Astrocyte of the hippocampus (primary cell): Measurements from ENCODE around the gene NECAP2.
"Not testable (repeated sequence)": the region's sequence is repeated elsewhere in the genome, so short reads cannot be mapped to it uniquely, and the experiment has no call there.

Source experiments
- DNase-seq: peaks from one replicate; pipeline ENCODE4 v3.0.0; 2011; ENCODE audit warnings: low read depth, low spot score

The NECAP2 gene

DNA sequence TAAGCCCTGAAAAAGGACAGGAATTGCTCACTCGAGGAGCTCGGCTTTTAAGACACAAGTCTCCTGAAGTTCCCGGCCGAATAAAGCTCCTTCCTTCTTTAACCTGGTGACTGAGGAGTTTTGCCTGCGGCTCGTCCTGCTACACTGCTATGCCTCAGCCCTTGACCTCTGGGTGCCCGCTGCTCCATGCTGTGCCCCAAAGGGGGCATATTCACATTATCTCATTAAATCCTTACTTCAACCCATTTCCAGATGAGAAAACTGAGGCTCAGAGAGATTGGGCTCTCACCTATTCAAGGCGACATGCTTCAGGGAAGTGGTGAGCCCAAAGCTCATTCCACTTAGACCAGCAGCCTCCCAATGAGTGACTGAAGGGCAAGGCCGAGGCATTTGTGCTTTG lies 53.2 kb downstream of the NECAP2 start:
- DNase-seq = not testable (repeated sequence)

- not testable (repeated sequence) for DNase-seq
These were observed 57.0 kb downstream of the NECAP2 start for GRCh38 chr1:16497474-16497904.

GRCh38 chr1:16498047-16498446 lies 57.5 kb downstream of the NECAP2 start:
- DNase-seq = not testable (repeated sequence)

- DNase-seq = peak; percentile 97
These were observed 58.3 kb downstream of the NECAP2 start for GRCh38 chr1:16498573-16499413.

DNA sequence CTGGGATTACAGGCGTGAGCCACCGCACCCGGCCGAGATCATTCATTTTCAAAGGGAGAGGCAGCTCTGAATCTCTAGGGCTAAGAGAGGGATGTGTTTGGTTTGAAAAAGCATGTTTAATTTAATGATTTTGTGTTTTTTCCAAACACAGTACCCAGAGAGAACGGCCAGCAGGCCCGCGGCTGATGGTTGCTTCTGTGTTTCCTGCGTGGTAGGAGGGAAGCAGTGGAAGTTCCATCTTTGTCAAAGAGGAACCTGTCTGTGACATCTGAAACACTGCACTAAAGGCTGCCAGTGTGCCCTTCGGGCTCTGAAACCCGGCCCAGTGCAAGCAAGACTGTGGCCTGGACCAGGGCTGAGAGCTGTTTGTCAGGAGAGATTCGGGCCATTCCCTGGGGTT lies 59.9 kb downstream of the NECAP2 start:
- not testable (repeated sequence) for DNase-seq

- not testable (repeated sequence) for DNase-seq
These were observed 60.5 kb downstream of the NECAP2 start for GRCh38 chr1:16500975-16501374.

- not testable (repeated sequence) for DNase-seq
These were observed 60.9 kb downstream of the NECAP2 start for GRCh38 chr1:16501446-16501845.

GRCh38 chr1:16503494-16503893 lies 63.0 kb downstream of the NECAP2 start:
- DNase-seq = no peak

GRCh38 chr1:16505870-16506269 lies 65.3 kb downstream of the NECAP2 start:
- not testable (repeated sequence) for DNase-seq

DNA sequence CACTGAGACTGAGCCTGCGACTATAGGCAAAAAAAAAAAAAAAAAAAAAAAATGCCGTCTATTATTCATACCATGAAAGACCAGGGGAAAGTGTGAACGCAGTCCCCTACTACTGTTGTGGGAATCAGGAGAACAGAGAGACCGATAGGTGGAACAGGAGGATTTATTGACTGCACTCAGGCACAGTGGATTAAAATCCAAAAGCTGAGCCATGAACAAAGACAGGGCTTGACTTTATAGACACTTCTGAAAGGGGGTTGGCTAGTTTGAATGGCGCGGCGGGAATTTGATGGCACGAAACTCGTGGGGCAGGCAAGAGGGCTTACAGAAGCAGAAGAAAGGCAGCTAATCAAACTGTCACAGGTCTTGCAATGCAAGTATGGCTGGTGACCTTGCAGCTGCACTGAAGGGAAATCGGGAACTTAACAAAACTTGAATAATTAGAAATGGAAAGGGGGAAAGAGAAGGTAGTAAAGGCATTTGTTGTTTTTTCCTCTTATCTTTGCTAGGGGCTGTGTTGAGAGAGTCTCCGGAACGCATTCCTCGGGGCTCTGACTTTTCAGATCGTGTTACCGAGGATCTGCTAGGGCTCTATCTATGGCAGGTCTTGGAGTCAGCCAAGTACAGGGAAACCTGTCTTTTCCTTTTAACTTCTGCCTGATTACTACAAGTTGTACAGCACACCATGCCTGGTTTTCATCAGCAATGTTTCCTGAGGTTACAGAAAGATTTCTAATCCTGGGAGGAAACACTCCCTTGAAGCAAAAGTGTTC lies 66.0 kb downstream of the NECAP2 start:
- DNase-seq = not testable (repeated sequence)

- DNase-seq = peak; percentile 60
These were observed 68.4 kb downstream of the NECAP2 start for GRCh38 chr1:16508861-16509445.
